DOHH2 (cell line): Measurements from ENCODE around the gene SOX9.
"Not testable (repeated sequence)": the region's sequence is repeated elsewhere in the genome, so short reads cannot be mapped to it uniquely, and the experiment has no call there.

ENCODE experiments used
- H3F3A ChIP-seq: fragments of 200-600 bp; sonication (generic), shearing (Covaris generic); 2 replicates; pipeline ENCODE4 v1.6.0; 2016; ENCODE audit warnings: antibody characterized with exemption, mild to moderate bottlenecking; ENCODE audit not compliant: control insufficient read depth, insufficient read depth
- H3K27ac ChIP-seq: fragments of 200-600 bp; sonication (generic); 2 replicates; pipeline ENCODE4 v1.5.1; 2014; ENCODE audit warnings: low read depth, mild to moderate bottlenecking, low read length, moderate library complexity
- H3K27me3 ChIP-seq: fragments of 200-600 bp; sonication (generic); 2 replicates; pipeline ENCODE4 v1.6.1; 2014; ENCODE audit warnings: mild to moderate bottlenecking, low read length, mixed read lengths; ENCODE audit not compliant: control insufficient read depth
- H3K36me3 ChIP-seq: fragments of 200-600 bp; sonication (generic); 2 replicates; pipeline ENCODE4 v1.6.1; 2014; ENCODE audit warnings: mild to moderate bottlenecking, low read length, moderate library complexity, mixed read lengths; ENCODE audit not compliant: control insufficient read depth
- H3K4me1 ChIP-seq: fragments of 200-600 bp; sonication (generic); 2 replicates; pipeline ENCODE4 v1.6.1; 2014; ENCODE audit warnings: mild to moderate bottlenecking, low read length, mixed read lengths; ENCODE audit not compliant: control insufficient read depth
- H3K4me2 ChIP-seq: fragments of 200-600 bp; sonication (generic); 2 replicates; pipeline ENCODE4 v1.6.0; 2014; ENCODE audit warnings: mild to moderate bottlenecking, low read length, moderate library complexity
- H3K4me3 ChIP-seq: fragments of 200-600 bp; sonication (generic); 2 replicates; pipeline ENCODE4 v1.5.1; 2014; ENCODE audit warnings: mild to moderate bottlenecking, low read length, mixed read lengths
- H3K79me2 ChIP-seq: fragments of 200-600 bp; sonication (generic); 2 replicates; pipeline ENCODE4 v1.6.1; 2014; ENCODE audit warnings: mild to moderate bottlenecking, low read length, mixed read lengths; ENCODE audit not compliant: control insufficient read depth
- H3K9me2 ChIP-seq: fragments of 200-600 bp; sonication (generic); replicated peaks from 2 replicates; pipeline ENCODE4 v1.6.1; 2014; ENCODE audit warnings: mild to moderate bottlenecking, low read length, mixed read lengths; ENCODE audit not compliant: control insufficient read depth
- H3K9me3 ChIP-seq: fragments of 200-600 bp; sonication (generic); 2 replicates; pipeline ENCODE4 v1.6.1; 2014; ENCODE audit warnings: antibody characterized with exemption, low read length, mixed read lengths; ENCODE audit not compliant: control insufficient read depth, insufficient read depth
- H4K20me1 ChIP-seq: fragments of 200-600 bp; sonication (generic); 2 replicates; pipeline ENCODE4 v1.6.0; 2014; ENCODE audit warnings: low read depth, mild to moderate bottlenecking, antibody characterized with exemption, low read length, moderate library complexity; ENCODE audit not compliant: control insufficient read depth, insufficient read depth
- EZH2phosphoT487 ChIP-seq: fragments of 200-600 bp; sonication (generic); IDR thresholded peaks from 2 replicates; pipeline ENCODE4 v1.6.1; 2017; ENCODE audit warnings: borderline replicate concordance, mild to moderate bottlenecking, antibody characterized with exemption, low read length, moderate library complexity, mixed read lengths
- TF ChIP-seq, protein P1 (sequence below): fragments of 200-600 bp; sonication (generic); IDR thresholded peaks from one replicate; pipeline ENCODE4 v1.5.1; 2014; ENCODE audit warnings: antibody characterized with exemption, mild to moderate bottlenecking, low read depth, low read length; ENCODE audit not compliant: poor library complexity, severe bottlenecking

The SOX9 gene

DNA sequence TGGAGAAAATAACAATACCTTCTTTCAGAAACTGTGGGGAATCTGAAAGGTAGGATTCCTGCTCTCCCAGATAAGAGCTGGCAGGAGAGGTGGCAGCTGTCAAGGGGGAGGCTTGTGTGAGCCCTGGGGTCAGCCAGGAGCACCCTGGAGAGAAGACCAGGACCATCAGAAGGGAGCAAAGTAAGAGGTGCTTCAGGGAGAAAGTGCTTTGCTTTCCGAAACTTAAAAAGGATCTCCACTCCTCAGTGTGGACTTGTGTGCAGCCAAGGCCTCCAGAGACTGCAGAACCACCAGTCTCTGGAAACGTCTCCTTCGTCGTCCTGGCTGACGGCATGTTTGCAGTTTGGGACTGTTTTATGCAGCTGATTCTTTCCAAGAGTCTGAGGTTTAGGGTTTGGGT lies 13.7 kb upstream of the SOX9 start:
- Histone ChIP-seq H3K27ac (no peak overlapping the region), H4K20me1 (no peaks in the 10 kb centered on the region), H3K9me2 (no peaks in the 10 kb centered on the region), H3K4me2 (no peak overlapping the region), H3K4me1 (no peaks in the 10 kb centered on the region), H3K27me3 (no peaks in the 10 kb centered on the region), H3K36me3 (no peaks in the 10 kb centered on the region), H3K79me2 (no peaks in the 10 kb centered on the region), H3F3A (no peaks in the 10 kb centered on the region), H3K4me3 (no peak overlapping the region), H3K9me3 (no peaks in the 10 kb centered on the region)
- TF ChIP-seq, protein P1, sequence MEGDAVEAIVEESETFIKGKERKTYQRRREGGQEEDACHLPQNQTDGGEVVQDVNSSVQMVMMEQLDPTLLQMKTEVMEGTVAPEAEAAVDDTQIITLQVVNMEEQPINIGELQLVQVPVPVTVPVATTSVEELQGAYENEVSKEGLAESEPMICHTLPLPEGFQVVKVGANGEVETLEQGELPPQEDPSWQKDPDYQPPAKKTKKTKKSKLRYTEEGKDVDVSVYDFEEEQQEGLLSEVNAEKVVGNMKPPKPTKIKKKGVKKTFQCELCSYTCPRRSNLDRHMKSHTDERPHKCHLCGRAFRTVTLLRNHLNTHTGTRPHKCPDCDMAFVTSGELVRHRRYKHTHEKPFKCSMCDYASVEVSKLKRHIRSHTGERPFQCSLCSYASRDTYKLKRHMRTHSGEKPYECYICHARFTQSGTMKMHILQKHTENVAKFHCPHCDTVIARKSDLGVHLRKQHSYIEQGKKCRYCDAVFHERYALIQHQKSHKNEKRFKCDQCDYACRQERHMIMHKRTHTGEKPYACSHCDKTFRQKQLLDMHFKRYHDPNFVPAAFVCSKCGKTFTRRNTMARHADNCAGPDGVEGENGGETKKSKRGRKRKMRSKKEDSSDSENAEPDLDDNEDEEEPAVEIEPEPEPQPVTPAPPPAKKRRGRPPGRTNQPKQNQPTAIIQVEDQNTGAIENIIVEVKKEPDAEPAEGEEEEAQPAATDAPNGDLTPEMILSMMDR, result no peak
- TF ChIP-seq EZH2phosphoT487, result no peak

DNA sequence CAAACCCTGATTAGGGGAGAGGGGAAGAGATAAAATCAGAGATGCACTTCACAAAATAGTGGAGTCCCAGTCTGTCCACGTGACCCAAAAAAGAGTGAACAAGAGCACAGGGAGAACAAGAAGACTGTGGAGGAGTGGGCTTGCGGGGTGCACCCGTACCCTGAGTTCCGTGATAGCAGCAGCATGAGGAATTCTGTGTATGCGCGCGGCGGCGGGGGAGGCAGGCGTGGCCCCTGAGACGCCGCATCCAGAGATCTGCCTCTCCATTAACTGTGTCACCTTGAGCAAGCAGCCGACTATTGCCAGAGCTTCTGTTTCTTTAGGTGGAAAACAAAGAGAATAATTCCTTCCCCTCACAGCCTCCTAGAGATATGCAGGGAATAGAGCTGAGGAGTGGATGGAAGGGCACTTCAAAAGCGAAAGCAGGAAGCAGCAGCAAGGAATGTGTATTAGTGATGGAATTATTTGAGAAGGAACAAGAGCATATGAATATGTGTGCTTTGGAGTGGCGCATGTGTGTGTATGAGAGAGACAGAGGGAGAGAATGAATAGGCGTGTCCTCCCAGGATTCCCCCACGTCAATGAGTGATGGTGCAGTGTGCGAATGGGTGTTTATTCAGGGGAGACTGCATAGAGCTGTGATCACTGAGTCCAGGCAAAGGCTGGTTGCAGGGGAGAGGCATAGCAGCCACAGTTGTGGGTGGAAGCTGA lies 10.4 kb upstream of the SOX9 start:
- Histone ChIP-seq H3K9me2 (no peaks in the 10 kb centered on the region), H3K36me3 (no peaks in the 10 kb centered on the region), H3F3A (no peaks in the 10 kb centered on the region), H3K27ac (no peak overlapping the region), H3K9me3 (no peaks in the 10 kb centered on the region), H3K4me1 (no peaks in the 10 kb centered on the region), H4K20me1 (no peaks in the 10 kb centered on the region), H3K27me3 (peaks cover 5% of the 10 kb centered on the region), H3K4me2 (no peak overlapping the region), H3K79me2 (no peaks in the 10 kb centered on the region), H3K4me3 (no peak overlapping the region)
- TF ChIP-seq EZH2phosphoT487, result no peak

DNA sequence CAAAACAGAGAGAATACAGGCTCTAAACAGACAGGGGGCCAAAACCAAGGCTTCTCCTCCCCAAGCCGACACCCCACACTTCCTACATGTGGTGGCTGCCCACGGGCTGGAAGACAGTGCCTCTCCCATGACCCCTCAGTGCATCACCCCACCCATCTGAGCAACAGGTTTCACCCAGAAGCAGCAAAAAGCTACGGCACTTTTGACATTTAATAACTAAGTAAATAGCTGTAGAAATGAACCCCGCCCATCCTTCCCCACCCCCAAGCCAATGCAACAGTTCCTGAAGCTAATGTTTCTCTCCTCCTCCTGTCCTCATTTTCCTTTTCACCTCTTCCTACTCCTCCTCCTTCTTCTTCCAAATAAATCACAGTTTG lies 9.9 kb upstream of the SOX9 start:
- Histone ChIP-seq H3K4me1 (no peaks in the 10 kb centered on the region), H3K4me3 (no peak overlapping the region), H3K27me3 (peaks cover 11% of the 10 kb centered on the region)

DNA sequence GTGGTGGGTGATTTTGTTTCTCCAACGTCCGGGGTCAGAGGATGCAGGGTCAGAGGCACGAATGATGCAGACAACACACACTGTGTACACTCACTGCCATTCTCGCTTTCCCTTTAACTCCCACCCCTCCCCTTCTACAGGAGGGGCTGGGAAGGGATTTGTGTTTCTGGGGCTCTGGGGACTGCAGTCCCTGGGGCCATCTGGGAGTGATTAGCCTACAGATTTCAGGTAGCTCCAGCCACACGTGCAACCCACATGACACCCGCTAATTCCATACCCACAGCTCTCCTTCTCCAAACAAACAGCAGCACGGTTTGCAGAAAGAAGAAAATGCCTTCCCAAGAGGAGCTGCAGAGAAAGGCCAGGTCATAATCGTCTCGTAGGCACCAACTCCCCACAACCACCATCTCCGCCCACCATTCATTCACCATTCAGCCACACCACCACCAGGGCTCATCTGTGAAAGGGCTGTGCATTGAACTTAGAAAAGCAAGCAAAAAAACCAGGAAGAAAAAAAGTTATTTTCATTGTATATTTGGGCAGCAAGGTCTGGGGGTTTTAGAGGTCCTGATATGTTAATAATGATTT lies 9.4 kb upstream of the SOX9 start:
- Histone ChIP-seq H3F3A (no peaks in the 10 kb centered on the region), H3K4me1 (no peaks in the 10 kb centered on the region), H3K4me2 (no peak overlapping the region), H3K9me2 (no peaks in the 10 kb centered on the region), H4K20me1 (no peaks in the 10 kb centered on the region), H3K36me3 (no peaks in the 10 kb centered on the region), H3K79me2 (no peaks in the 10 kb centered on the region), H3K9me3 (no peaks in the 10 kb centered on the region), H3K27me3 (peaks cover 16% of the 10 kb centered on the region), H3K4me3 (no peak overlapping the region), H3K27ac (no peak overlapping the region)
- TF ChIP-seq, protein P1, result no peak
- no peak for TF ChIP-seq EZH2phosphoT487

More for the DNA sequence above, 9.9 kb upstream of the SOX9 start:
- Histone ChIP-seq H3K27ac (no peak overlapping the region), H3K9me3 (no peaks in the 10 kb centered on the region), H3K79me2 (no peaks in the 10 kb centered on the region), H3K9me2 (no peaks in the 10 kb centered on the region), H3K36me3 (no peaks in the 10 kb centered on the region), H3F3A (no peaks in the 10 kb centered on the region), H3K4me2 (no peak overlapping the region), H4K20me1 (no peaks in the 10 kb centered on the region)
- TF ChIP-seq, protein P1, result no peak
- no peak for TF ChIP-seq EZH2phosphoT487

DNA sequence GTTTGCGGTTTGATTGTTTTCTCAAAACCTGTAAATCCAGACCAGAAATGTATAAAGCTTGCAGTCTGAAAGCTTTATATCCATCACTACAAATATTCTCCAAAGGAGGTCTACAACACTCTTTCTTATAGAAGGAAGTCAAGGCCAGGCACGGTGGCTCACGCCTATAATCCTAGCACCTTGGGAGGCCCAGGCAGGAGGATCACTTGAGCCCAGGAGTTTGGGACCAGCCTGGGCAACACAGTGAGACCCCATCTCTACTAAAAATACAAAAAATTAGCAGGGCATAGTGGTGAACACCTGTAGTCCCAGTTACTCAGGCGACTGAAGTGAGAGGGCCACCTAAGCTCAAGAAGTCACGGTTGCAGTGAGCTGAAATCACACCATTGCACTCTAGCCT lies 8.9 kb upstream of the SOX9 start:
- H3K79me2 ChIP-seq, H3K36me3 ChIP-seq, H3K4me2 ChIP-seq, H3F3A ChIP-seq, H3K9me2 ChIP-seq, H3K9me3 ChIP-seq, H3K4me1 ChIP-seq, H3K4me3 ChIP-seq, H4K20me1 ChIP-seq, H3K27ac ChIP-seq: not testable (repeated sequence)
- H3K27me3 ChIP-seq, result peaks cover 21% of the 10 kb centered on the region
